ENCODE data around the gene BAMBI.

DNA sequence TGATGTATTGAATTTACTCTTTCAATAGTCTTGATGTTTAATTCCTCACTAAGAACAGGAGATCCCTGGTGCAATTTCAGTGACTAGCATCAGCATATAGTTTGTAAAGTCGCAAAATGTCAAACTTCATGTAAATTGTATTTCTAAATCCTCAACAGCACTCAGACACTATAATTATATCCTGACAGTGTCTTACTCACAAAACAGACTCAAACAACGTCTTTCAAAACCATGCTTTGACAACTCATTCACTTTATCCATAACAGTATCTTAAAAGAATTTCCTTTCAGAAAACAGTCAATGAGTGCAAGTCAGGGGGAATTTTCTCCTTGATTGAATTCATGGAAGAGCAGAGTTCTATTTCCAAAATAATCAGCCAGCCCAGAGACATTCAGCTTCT is 20.8 kb downstream of the BAMBI start:
- TF ChIP-seq ZNF274 (IDR thresholded peaks at IDR 0.05; ENCODE audit: low read depth, low read length) (no peak), SUZ12 (IDR thresholded peaks at IDR 0.05; ENCODE audit: extremely low read depth, insufficient read depth, insufficient read length) (no peak)

Measured in NT2/D1 (cell line).